Measurements from ENCODE around the gene CCR9.

Gene CCR9

GRCh38 chr3:45909542-45909941 is 23.2 kb downstream of the CCR9 start:
- DNase-seq (ENCODE audit: low spot score), result no peak

GRCh38 chr3:45910892-45911291 is 24.5 kb downstream of the CCR9 start:
- DNase-seq (ENCODE audit: low spot score), result no peak

- no peak for DNase-seq (ENCODE audit: low spot score)
Observed at GRCh38 chr3:45911511-45912226, 25.3 kb downstream of the CCR9 start.

GRCh38 chr3:45912435-45912834 is 26.1 kb downstream of the CCR9 start:
- no peak for DNase-seq (ENCODE audit: low spot score)

GRCh38 chr3:45914362-45915058 is 28.2 kb downstream of the CCR9 start:
- DNase-seq (ENCODE audit: low spot score), result no peak

GRCh38 chr3:45915059-45915439 is 28.7 kb downstream of the CCR9 start:
- no peak for DNase-seq (ENCODE audit: low spot score)

- no peak for DNase-seq (ENCODE audit: low spot score)
Observed at GRCh38 chr3:45915518-45916231, 29.3 kb downstream of the CCR9 start.

GRCh38 chr3:45917146-45917898 is 31.0 kb downstream of the CCR9 start:
- DNase-seq (ENCODE audit: low spot score), result no peak

- no peak for DNase-seq (ENCODE audit: low spot score)
Observed at GRCh38 chr3:45921158-45922038, 35.1 kb downstream of the CCR9 start.

- no peak for DNase-seq (ENCODE audit: low spot score)
Observed at GRCh38 chr3:45922039-45922326, 35.6 kb downstream of the CCR9 start.

GRCh38 chr3:45922950-45923590 is 36.7 kb downstream of the CCR9 start:
- no peak for DNase-seq (ENCODE audit: low spot score)

GRCh38 chr3:45923755-45924154 is 37.4 kb downstream of the CCR9 start:
- DNase-seq (ENCODE audit: low spot score), result no peak

- no peak for DNase-seq (ENCODE audit: low spot score)
Observed at GRCh38 chr3:45927881-45928280, 41.5 kb downstream of the CCR9 start.

GRCh38 chr3:45929042-45929679 is 42.8 kb downstream of the CCR9 start:
- peak; percentile 75 for DNase-seq (ENCODE audit: low spot score)

GRCh38 chr3:45931496-45931895 is 45.2 kb downstream of the CCR9 start:
- DNase-seq (ENCODE audit: low spot score), result no peak

- no peak for DNase-seq (ENCODE audit: low spot score)
Observed at GRCh38 chr3:45932112-45932511, 45.8 kb downstream of the CCR9 start.

GRCh38 chr3:45933591-45933990 is 47.2 kb downstream of the CCR9 start:
- DNase-seq (ENCODE audit: low spot score), result no peak

GRCh38 chr3:45936261-45936660 is 49.9 kb downstream of the CCR9 start:
- DNase-seq (ENCODE audit: low spot score), result no peak

- no peak for DNase-seq (ENCODE audit: low spot score)
Observed at GRCh38 chr3:45937206-45938042, 51.1 kb downstream of the CCR9 start.

- no peak for DNase-seq (ENCODE audit: low spot score)
Observed at GRCh38 chr3:45938043-45938435, 51.7 kb downstream of the CCR9 start.
